Activated effector memory CD4-positive, alpha-beta T cell treated with anti-CD3 and anti-CD28 coated beads, Interleukin-2, amount 50 U/mL, for 16 hours (primary cell): ENCODE results near the gene USP40.

ENCODE experiments used
- DNase-seq: peaks from one replicate; pipeline ENCODE4 v3.0.0-alpha.2; 2020

USP40 gene

GRCh38 chr2:233495503-233496496, 70.8 kb downstream of the USP40 start:
- no peak for DNase-seq

GRCh38 chr2:233492751-233493150, 73.8 kb downstream of the USP40 start:
- DNase-seq: no peak

GRCh38 chr2:233492078-233492477, 74.5 kb downstream of the USP40 start:
- DNase-seq: no peak

GRCh38 chr2:233491326-233491725, 75.3 kb downstream of the USP40 start:
- no peak for DNase-seq

GRCh38 chr2:233490831-233491230, 75.8 kb downstream of the USP40 start:
- no peak for DNase-seq

GRCh38 chr2:233489666-233490065, 76.9 kb downstream of the USP40 start:
- no peak for DNase-seq

- DNase-seq: no peak
Observed at GRCh38 chr2:233489143-233489542, 77.4 kb downstream of the USP40 start.

- DNase-seq: no peak
Observed at GRCh38 chr2:233487748-233488345, 78.7 kb downstream of the USP40 start.

GRCh38 chr2:233486778-233487552, 79.6 kb downstream of the USP40 start:
- DNase-seq: no peak

- no peak for DNase-seq
Observed at GRCh38 chr2:233486357-233486756, 80.2 kb downstream of the USP40 start.

- no peak for DNase-seq
Observed at GRCh38 chr2:233485726-233486125, 80.9 kb downstream of the USP40 start.

GRCh38 chr2:233482616-233483015, 84.0 kb downstream of the USP40 start:
- no peak for DNase-seq

- DNase-seq: no peak
Observed at GRCh38 chr2:233481368-233482142, 85.0 kb downstream of the USP40 start.

GRCh38 chr2:233480490-233481202, 85.9 kb downstream of the USP40 start:
- no peak for DNase-seq

GRCh38 chr2:233479616-233480489, 86.7 kb downstream of the USP40 start:
- no peak for DNase-seq

GRCh38 chr2:233477548-233478433, 88.8 kb downstream of the USP40 start:
- DNase-seq: no peak

- no peak for DNase-seq
Observed at GRCh38 chr2:233476651-233477547, 89.7 kb downstream of the USP40 start.

GRCh38 chr2:233476063-233476410, 90.5 kb downstream of the USP40 start:
- no peak for DNase-seq
